Measurements from ENCODE around the gene ELL.

- TF ChIP-seq CTCF (IDR thresholded peaks at IDR 0.05 in 8 of 11, conservative IDR thresholded peaks at IDR 0.05 in 3 of 11) (no peak), POLR2AphosphoS5 (IDR thresholded peaks at IDR 0.05) (peak; percentile 38 to 89 (median 88)), POLR2A (IDR thresholded peaks at IDR 0.05) (peak in 1 of 3 donors; percentile 23)
These were observed 106.5 kb downstream of the ELL start for GRCh38 chr19:18415178-18415867.

Measured in spleen (tissue), 7 donors.